Right atrium auricular region (tissue), 2 donors: Measurements from ENCODE around the gene RUSF1. TPM values are rescaled to one million over a fixed set of nuclear protein-coding genes. Genes with fewer than 3 reads are reported as not detected.
A peak's percentile ranks its signal among the peaks of the same experiment; 100 is the strongest.
"Not testable (repeated sequence)": the region's sequence is repeated elsewhere in the genome, so short reads cannot be mapped to it uniquely, and the experiment has no call there.

Experiments used
- DNase-seq: peaks from one replicate; pipeline ENCODE4 v3.0.0-alpha.2; 2019; ENCODE audit warnings: low spot score
- H3K27ac ChIP-seq, 2 donors: fragments of 200-600 bp; sonication (generic); 1 replicate in 1 of 2; 2 replicates in 1 of 2; pipeline ENCODE4 v1.5.1; 2016 to 2019
- H3K27me3 ChIP-seq, 2 donors: fragments of 200-600 bp; sonication (generic); one replicate each; pipeline versions ENCODE4 v1.5.1 to v1.6.0; 2017 to 2019
- H3K36me3 ChIP-seq: fragments of 200-600 bp; sonication (generic); one replicate; pipeline ENCODE4 v1.5.1; 2016
- H3K4me1 ChIP-seq, 2 donors: fragments of 200-600 bp; sonication (generic); one replicate each; pipeline versions ENCODE4 v1.5.1 to v1.6.0; 2017 to 2019
- H3K4me3 ChIP-seq, 2 donors: fragments of 200-600 bp; sonication (generic); 1 replicate in 1 of 2; 2 replicates in 1 of 2; pipeline ENCODE4 v1.5.1; 2017 to 2019; ENCODE audit warnings: mild to moderate bottlenecking in 1 of 2, moderate library complexity in 1 of 2
- H3K9me3 ChIP-seq, 2 donors: fragments of 200-600 bp; sonication (generic); one replicate each; pipeline ENCODE4 v1.5.1; 2019
- CTCF ChIP-seq, 2 donors: fragments of 200-600 bp; sonication (generic); IDR thresholded peaks; one replicate each; pipeline ENCODE4 v1.5.1; 2019; ENCODE audit warnings: antibody characterized with exemption in 2 of 2
- total RNA-seq, 2 donors: library from RNA; depleted of rRNA; stranded (reverse); fragments of >200 nt; gene quantifications; one replicate each; pipeline ENCODE4 v1.1.0, GENCODE V29; 2016

Gene RUSF1
- total RNA-seq, 2 donors from 2014 or later: 33.3 TPM

- H3K27me3 ChIP-seq: no peaks in the 10 kb centered on the region
- H3K4me3 ChIP-seq: peak overlapping the region; percentile 33 to 49
- peak overlapping the region in 1 of 2 donors; percentile 10 for H3K27ac ChIP-seq
- H3K36me3 ChIP-seq: no peaks in the 10 kb centered on the region
- no peaks in the 10 kb centered on the region for H3K9me3 ChIP-seq
- no peak for TF ChIP-seq CTCF (IDR thresholded peaks at IDR 0.05)
- DNase-seq: no peak
- H3K4me1 ChIP-seq: peaks cover 0 to 15% of the 10 kb centered on the region in 2 donors
Measured at GRCh38 chr16:31529108-31529936, 21.1 kb upstream of the RUSF1 start.

GRCh38 chr16:31528523-31529107 lies 20.4 kb upstream of the RUSF1 start:
- no peaks in the 10 kb centered on the region for H3K9me3 ChIP-seq
- H3K4me3 ChIP-seq: peak overlapping the region; percentile 33 to 49
- peaks cover 0 to 15% of the 10 kb centered on the region in 2 donors for H3K4me1 ChIP-seq
- no peaks in the 10 kb centered on the region for H3K36me3 ChIP-seq
- no peaks in the 10 kb centered on the region for H3K27me3 ChIP-seq
- peak overlapping the region in 1 of 2 donors; percentile 10 for H3K27ac ChIP-seq
- TF ChIP-seq CTCF (IDR thresholded peaks at IDR 0.05): no peak
- DNase-seq: no peak

DNA sequence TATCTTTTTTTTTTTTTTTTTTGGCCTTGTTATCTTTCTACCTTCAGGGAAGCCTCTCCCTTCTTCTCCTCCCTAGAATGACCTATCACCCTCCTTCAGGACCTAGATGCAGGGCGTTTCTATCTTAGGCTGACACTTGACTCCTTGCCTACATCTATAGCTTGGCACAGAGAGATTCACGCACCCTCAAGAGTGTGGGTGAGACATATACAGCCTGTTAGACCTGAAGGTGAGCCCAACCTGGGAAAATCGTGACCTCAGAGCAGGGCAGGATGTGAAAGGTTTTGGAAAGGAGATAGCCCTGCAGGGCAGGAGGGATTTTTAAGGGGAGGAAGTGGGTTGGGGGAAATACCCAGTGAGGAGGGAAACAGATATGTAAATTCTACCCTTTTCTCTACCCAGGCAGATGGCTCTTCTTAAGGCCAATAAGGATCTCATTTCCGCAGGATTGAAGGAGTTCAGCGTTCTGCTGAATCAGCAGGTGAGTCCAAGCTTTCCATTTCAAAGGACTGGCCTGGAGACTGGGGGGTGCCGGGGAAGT lies 19.6 kb upstream of the RUSF1 start, which contains the start of gene AHSP:
Gene AHSP (plus strand): TSS at position 167 of the 541 bp plus-strand sequence. CDS start 240 bp downstream, at position 407.
- no peak for TF ChIP-seq CTCF (IDR thresholded peaks at IDR 0.05)
- no peaks in the 10 kb centered on the region for H3K27me3 ChIP-seq

GRCh38 chr16:31525113-31525512 lies 16.9 kb upstream of the RUSF1 start:
- Histone ChIP-seq H3K36me3 (no peaks in the 10 kb centered on the region), H3K4me3 (no peak overlapping the region), H3K4me1 (peaks cover 0 to 15% of the 10 kb centered on the region in 2 donors), H3K9me3 (no peaks in the 10 kb centered on the region), H3K27ac (no peak overlapping the region), H3K27me3 (no peaks in the 10 kb centered on the region)
- TF ChIP-seq CTCF (IDR thresholded peaks at IDR 0.05): no peak
- no peak for DNase-seq

More for the DNA sequence above, 19.6 kb upstream of the RUSF1 start, which contains the start of gene AHSP:
- Histone ChIP-seq H3K4me1 (peaks cover 0 to 15% of the 10 kb centered on the region in 2 donors), H3K36me3 (no peaks in the 10 kb centered on the region), H3K27ac (no peak within 1 kb of the TSS), H3K9me3 (no peaks in the 10 kb centered on the region), H3K4me3 (peak within 1 kb of the TSS in 1 of 2 donors; percentile 49)
- DNase-seq: no peak

DNA sequence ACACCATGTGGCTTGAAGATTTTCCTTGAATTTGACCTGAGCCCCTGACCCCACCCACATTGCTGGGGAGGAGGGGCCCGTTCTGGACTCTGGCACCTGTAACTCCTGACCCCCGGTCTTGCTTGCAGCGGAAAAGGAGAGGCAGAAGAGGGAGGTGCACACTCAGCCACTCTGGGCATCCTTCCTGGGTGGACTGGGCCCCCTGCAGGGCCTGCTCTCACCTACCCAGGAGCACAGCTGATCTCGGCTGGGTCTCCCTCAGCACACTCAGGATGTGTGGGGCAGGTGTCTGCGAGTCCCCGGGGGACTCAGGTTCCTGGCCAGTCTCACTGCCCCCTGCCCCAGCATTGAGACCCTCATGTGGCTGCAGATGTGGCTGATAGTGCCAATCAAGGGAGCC lies 15.6 kb upstream of the RUSF1 start:
- not testable (repeated sequence) for H3K27ac ChIP-seq

DNA sequence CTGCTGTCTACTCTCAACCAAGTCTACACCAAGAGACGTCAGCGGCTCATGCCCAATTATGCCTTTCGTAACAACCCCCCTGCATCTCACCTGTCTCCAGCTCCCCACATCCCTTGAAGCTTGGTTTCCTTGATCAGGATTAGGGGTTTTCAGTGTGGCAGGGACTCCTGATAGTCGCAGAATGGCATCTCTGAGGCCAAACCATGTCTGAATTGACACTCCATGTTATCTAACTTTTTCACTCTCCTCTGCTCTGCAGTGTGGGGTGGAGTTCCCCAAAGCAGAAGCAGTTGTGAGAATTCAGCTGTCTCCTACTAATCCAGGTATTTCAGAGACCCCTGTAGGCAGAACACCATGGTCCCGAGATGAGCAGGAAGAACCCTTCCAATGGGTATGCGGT lies 13.9 kb upstream of the RUSF1 start:
- Histone ChIP-seq H3K4me3 (no peak overlapping the region), H3K9me3 (no peaks in the 10 kb centered on the region), H3K27ac (no peak overlapping the region), H3K4me1 (no peaks in the 10 kb centered on the region), H3K27me3 (no peaks in the 10 kb centered on the region), H3K36me3 (no peaks in the 10 kb centered on the region)
- no peak for DNase-seq
- no peak for TF ChIP-seq CTCF (IDR thresholded peaks at IDR 0.05)

More for the DNA sequence above, 15.6 kb upstream of the RUSF1 start:
- H3K4me3 ChIP-seq, H3K4me1 ChIP-seq, H3K9me3 ChIP-seq, H3K27me3 ChIP-seq, DNase-seq, H3K36me3 ChIP-seq: not testable (repeated sequence)
